GM18517 (cell line): ENCODE data around the gene IRAK2.

Source experiments
- ATAC-seq: cut with Tn5 transposase; IDR thresholded peaks from one replicate; pipeline ENCODE4 v1.9.1; 2021; ENCODE audit warnings: mild to moderate bottlenecking, moderate library complexity; ENCODE audit not compliant: unreplicated experiment

IRAK2 gene

GRCh38 chr3:10223676-10224639 is 59.2 kb downstream of the IRAK2 start:
- ATAC-seq, result peak; percentile 67

- peak; percentile 40 for ATAC-seq
Observed at GRCh38 chr3:10224794-10225665, 60.3 kb downstream of the IRAK2 start.

GRCh38 chr3:10226293-10226692 is 61.6 kb downstream of the IRAK2 start:
- ATAC-seq, result no peak

GRCh38 chr3:10228248-10228950 is 63.7 kb downstream of the IRAK2 start:
- no peak for ATAC-seq

- ATAC-seq, result no peak
Observed at GRCh38 chr3:10229576-10229975, 64.9 kb downstream of the IRAK2 start.

GRCh38 chr3:10232137-10232536 is 67.4 kb downstream of the IRAK2 start:
- ATAC-seq, result no peak

- ATAC-seq, result no peak
Observed at GRCh38 chr3:10233988-10234387, 69.3 kb downstream of the IRAK2 start.

- ATAC-seq, result no peak
Observed at GRCh38 chr3:10234526-10235230, 70.0 kb downstream of the IRAK2 start.

GRCh38 chr3:10235551-10235950 is 70.8 kb downstream of the IRAK2 start:
- ATAC-seq, result no peak

GRCh38 chr3:10238345-10239183 is 73.8 kb downstream of the IRAK2 start:
- ATAC-seq, result no peak

GRCh38 chr3:10240799-10241198 is 76.1 kb downstream of the IRAK2 start:
- no peak for ATAC-seq

- no peak for ATAC-seq
Observed at GRCh38 chr3:10242182-10243065, 77.7 kb downstream of the IRAK2 start.

GRCh38 chr3:10244009-10244408 is 79.3 kb downstream of the IRAK2 start:
- no peak for ATAC-seq

GRCh38 chr3:10245081-10245712 is 80.5 kb downstream of the IRAK2 start:
- ATAC-seq, result no peak

- ATAC-seq, result no peak
Observed at GRCh38 chr3:10247679-10248183, 83.0 kb downstream of the IRAK2 start.

GRCh38 chr3:10248184-10248983 is 83.7 kb downstream of the IRAK2 start, which contains the start of gene TATDN2:
Gene TATDN2 (plus strand): TSS chr3:10248459. CDS start chr3:10249201, 742 bp downstream.
- ATAC-seq, result peak; percentile 92
